ENCODE data around the gene ULBP2.

DNA sequence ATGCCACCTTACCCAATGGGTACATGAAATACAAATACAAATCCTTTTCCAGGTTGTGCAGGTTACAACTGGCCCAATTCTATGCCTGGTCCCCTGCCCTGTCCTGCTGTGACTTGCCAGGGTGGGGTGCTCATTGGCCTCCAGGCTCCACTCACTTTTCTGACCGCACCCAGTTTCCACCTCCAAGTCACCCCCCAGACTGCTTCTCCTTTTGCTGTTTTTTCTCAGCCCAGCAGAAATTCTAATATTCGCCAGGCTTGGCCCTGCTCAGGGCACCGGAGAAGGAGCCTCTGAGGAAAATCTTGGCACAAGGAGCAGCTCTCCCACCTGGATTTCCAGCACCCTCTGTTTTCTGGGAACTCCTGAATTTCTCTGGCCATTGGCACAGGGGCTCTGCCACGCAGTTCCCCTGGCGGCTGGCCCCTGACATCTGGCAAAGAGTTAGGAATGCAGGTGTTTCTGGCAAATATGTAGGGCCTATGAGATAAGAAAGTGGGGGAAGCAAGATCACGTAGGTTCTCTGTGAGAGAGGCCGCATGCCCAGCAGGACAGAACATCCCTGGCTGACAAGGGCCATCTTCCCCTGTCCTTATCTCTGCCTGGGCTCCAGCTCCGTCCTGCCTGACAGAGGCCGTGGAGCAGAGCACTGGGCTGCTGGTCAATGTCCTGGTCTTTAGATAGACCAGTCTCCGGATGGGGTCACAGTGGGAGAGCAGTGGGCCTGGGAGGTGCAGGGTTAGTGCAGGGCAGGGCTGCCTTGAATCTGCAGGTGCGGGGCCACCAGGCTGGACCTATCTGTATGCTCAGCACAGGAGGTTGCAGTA, 41.0 kb upstream of the ULBP2 start:
- TF ChIP-seq, protein P1, sequence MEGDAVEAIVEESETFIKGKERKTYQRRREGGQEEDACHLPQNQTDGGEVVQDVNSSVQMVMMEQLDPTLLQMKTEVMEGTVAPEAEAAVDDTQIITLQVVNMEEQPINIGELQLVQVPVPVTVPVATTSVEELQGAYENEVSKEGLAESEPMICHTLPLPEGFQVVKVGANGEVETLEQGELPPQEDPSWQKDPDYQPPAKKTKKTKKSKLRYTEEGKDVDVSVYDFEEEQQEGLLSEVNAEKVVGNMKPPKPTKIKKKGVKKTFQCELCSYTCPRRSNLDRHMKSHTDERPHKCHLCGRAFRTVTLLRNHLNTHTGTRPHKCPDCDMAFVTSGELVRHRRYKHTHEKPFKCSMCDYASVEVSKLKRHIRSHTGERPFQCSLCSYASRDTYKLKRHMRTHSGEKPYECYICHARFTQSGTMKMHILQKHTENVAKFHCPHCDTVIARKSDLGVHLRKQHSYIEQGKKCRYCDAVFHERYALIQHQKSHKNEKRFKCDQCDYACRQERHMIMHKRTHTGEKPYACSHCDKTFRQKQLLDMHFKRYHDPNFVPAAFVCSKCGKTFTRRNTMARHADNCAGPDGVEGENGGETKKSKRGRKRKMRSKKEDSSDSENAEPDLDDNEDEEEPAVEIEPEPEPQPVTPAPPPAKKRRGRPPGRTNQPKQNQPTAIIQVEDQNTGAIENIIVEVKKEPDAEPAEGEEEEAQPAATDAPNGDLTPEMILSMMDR (optimal IDR thresholded peaks at IDR 0.05 in 1 of 3, IDR thresholded peaks at IDR 0.05 in 1 of 3, conservative IDR thresholded peaks at IDR 0.05 in 1 of 3; ENCODE audit: extremely low read depth in 1 of 3, insufficient read depth in 2 of 3, low read length in 3 of 3): no peak
- no peak for TF ChIP-seq EZH2 (IDR thresholded peaks at IDR 0.05; ENCODE audit: low read length)

Measured in keratinocyte (primary cell).